ENCODE measurements around the gene MYPOP. TPM values are rescaled to one million over a fixed set of nuclear protein-coding genes. Genes with fewer than 3 reads are reported as not detected.
A peak's percentile ranks its signal among the peaks of the same experiment; 100 is the strongest.

Gene MYPOP
- total RNA-seq, 2 experiments from 2014 or later, result 4.5 to 4.8 TPM

DNA sequence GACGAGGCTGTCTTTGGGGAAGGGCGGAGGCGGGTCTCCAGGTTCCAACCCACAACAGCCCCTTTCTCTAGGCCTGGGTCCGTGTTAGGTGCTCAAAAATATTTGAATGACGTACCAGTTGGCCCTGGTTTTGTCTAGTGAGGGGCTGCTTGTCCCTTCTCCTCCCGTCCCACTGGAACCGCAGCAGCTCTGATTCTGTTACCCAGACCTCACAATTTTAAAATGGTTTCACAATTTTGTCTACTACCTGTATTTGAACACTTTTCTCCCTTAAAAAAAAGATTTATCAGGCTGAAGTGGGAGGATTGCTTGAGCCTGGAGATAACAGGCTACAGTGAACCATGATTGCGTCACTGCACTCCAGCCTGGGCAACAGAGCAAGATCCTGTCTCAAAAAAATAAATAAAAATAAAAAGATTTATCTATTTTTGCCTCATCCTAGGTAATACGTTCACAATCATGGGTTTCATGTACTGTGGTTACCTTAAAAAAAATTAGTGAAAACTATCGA, 15.2 kb downstream of the MYPOP start:
- intact Hi-C loops (cut with micrococcal nuclease), result loop anchor here (10.0 kb wide), 1 partner anchor 458 kb away; the partner anchor contains the start of gene PPP5C
- H3K4me1 Mint-ChIP-seq (ENCODE audit: low read depth), result peaks cover 21% of the 10 kb centered on the region
- CTCF ChIA-PET, result interaction anchor here (1.1 to 1.6 kb wide), 3 partner anchors 8 to 71 kb away, joined by 3 to 4 read pairs (median 4); partner anchors contain the start of gene MYPOP
- H3K27me3 Mint-ChIP-seq (ENCODE audit: low read depth), result no peaks in the 10 kb centered on the region
- DNase-seq, result no peak
- H3K36me3 Mint-ChIP-seq (ENCODE audit: low read depth), result peaks cover 9% of the 10 kb centered on the region
- H3K4me3 Mint-ChIP-seq, result peak overlapping the region; percentile 94
- peak overlapping the region; percentile 95 for H3K27ac Mint-ChIP-seq
- H3K9me3 Mint-ChIP-seq, result no peaks in the 10 kb centered on the region

DNA sequence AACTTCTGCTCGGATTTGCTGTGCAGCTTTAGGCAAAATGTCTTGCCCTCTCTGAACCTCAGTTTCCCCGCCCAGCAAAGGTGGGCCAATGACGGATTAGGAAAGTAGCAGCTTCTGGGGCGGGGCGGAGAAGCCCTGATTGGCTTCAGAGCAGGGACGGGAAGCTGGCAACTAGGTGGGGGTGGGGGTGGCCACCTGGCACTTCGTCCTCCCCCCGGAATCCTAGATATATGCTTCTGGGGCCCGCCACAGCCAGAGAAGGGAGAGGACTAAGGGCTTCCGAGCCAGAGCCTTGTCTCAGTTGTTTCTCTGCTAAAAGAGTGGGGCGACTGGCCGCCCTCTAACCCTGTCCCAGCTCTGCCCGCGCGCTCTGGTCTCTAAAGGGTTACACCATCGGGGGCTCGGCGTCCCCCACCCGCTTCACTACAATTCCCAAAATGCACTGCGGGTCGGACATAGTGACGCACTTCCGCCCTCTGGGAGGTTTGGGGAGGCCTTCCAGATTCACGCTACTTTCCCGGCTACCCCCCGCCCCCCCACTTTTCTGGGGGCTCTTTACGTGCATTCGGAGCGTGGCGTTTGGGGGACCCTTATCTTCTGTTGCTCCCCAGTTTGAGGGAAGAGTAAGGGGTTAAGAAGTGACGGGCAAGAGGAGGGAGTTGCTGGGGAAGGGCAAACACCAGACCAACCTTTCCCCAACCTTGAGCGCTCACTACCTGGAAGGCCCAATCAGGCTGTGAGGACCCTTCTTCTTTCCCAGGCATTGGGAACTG, 15.8 kb downstream of the MYPOP start:
- peak; percentile 98 for DNase-seq
- CTCF ChIA-PET, result interaction anchor here (1.0 to 6.4 kb wide), 5 partner anchors 9 to 70 kb away, joined by 3 to 84 read pairs (median 4); partner anchors contain the start of genes FOXA3, MYPOP and SYMPK
- H3K9me3 Mint-ChIP-seq, result no peaks in the 10 kb centered on the region
- peaks cover 9% of the 10 kb centered on the region for H3K36me3 Mint-ChIP-seq (ENCODE audit: low read depth)
- peak overlapping the region; percentile 94 for H3K4me3 Mint-ChIP-seq
- peak overlapping the region; percentile 95 for H3K27ac Mint-ChIP-seq
- no peaks in the 10 kb centered on the region for H3K27me3 Mint-ChIP-seq (ENCODE audit: low read depth)
- intact Hi-C loops (cut with micrococcal nuclease), result loop anchor here (1.0 to 10.0 kb wide), 10 partner anchors 16 to 458 kb away; partner anchors contain the start of genes CCDC61, FBXO46, MYPOP and PPP5C
- H3K4me1 Mint-ChIP-seq (ENCODE audit: low read depth), result peaks cover 25% of the 10 kb centered on the region

DNA sequence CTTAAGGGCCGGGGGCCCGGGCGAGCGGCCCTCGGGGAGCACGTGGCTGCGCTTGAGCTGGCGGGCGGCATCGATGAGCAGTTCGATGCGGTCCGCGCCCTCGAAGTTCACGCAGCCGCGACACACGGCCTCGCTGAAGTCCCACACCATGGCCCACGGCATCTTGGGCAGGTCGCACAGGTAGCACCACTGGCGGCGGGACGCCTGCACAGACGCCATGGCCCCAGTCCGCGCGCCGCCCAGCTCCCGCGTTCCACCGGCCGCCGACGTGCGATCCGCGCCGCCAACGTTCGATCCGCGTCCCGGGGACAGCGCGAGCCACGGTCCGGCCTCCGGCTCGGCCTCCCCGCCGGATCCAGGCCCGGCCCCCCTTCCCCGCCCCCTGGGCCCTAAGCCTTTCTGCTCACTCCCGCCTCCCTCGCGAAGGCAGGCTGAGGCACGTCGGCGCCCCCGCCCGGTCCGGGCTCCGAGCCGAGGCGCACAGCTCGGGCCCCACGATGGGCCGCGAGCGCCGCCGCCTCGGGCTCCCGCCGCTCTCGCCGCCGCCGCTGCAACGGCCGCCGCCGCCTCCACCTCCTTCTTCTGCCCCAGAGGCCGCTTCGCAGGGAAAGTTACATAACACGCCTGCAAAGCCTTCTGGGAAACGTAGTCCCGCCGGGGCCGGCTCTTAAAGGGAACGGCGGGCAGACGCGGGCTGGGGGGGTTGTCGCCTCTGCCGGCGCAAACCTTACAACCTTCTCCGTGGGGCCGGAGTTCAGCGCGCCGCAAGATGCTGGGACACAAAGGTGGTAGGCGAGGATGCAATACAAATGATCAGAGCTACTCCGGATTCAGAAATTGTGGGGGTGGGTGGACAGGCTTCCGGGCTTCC, 16.6 kb downstream of the MYPOP start, which contains the start of gene IRF2BP1:
Gene IRF2BP1, minus strand, starts transcription at position 586 of the 871 bp plus-strand sequence. Its CDS starts 367 bp downstream, at position 219.
- peaks cover 32% of the 10 kb centered on the region for H3K4me1 Mint-ChIP-seq (ENCODE audit: low read depth)
- intact Hi-C loops (cut with micrococcal nuclease), result loop anchor here (1.0 to 10.0 kb wide), 10 partner anchors 17 to 459 kb away; partner anchors contain the start of genes CCDC61, FBXO46, MYPOP and PPP5C
- CTCF ChIA-PET, result interaction anchor here (1.0 to 6.4 kb wide), 6 partner anchors 10 to 69 kb away, joined by 3 to 84 read pairs (median 4); partner anchors contain the start of genes FOXA3, MYPOP and SYMPK
- peak within 1 kb of the TSS; percentile 94 for H3K4me3 Mint-ChIP-seq
- H3K36me3 Mint-ChIP-seq (ENCODE audit: low read depth), result peaks cover 9% of the 10 kb centered on the region
- H3K27ac Mint-ChIP-seq, result peak within 1 kb of the TSS; percentile 95
- no peaks in the 10 kb centered on the region for H3K27me3 Mint-ChIP-seq (ENCODE audit: low read depth)
- DNase-seq, result peak; percentile 94
- H3K9me3 Mint-ChIP-seq, result no peaks in the 10 kb centered on the region

DNA sequence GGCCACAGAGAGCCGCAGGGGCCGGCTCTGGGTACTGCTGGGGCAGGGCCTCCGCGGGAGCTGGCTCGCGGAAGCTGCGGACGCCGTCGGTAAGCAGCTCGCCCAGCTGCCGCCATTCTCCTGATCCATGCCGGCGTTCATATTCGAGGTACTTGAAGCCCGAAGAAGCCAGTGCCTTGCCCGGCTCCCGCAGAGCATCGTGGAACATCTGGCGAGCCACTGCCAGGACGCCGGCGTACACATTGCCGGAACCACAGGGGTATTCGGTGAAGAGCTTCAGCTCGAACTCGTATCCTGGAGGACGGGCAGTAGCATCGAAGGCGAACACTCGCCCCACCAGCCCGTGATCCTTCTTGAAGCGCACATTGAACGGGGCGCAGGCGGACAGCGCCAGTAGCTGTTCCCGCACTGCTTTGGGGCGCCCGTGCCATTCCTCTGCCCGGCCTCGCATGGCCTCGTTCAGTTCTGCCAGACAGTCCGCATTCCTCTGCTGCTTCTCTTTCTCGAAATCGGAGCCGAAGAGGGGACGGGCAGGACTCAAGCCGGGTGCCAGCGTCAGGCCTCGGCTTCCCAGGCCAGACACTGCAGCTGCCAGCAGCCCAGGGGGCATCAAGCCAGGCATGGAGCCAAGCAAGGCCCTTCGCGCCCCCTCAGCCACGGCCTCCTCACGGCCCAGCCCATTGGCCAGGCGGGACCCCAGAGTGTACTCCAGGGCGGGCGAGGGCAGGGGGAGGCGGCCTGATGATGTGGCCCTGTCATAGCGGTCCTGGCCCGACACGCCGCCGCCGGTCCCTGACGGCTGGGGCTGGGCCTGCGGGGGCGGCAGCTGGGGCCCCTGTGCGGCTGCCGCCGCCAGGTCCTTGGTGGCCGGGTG, 17.5 kb downstream of the MYPOP start:
- intact Hi-C loops (cut with micrococcal nuclease), result loop anchor here (10.0 kb wide), 1 partner anchor 460 kb away; the partner anchor contains the start of gene PPP5C
- DNase-seq, result peak; percentile 15

DNA sequence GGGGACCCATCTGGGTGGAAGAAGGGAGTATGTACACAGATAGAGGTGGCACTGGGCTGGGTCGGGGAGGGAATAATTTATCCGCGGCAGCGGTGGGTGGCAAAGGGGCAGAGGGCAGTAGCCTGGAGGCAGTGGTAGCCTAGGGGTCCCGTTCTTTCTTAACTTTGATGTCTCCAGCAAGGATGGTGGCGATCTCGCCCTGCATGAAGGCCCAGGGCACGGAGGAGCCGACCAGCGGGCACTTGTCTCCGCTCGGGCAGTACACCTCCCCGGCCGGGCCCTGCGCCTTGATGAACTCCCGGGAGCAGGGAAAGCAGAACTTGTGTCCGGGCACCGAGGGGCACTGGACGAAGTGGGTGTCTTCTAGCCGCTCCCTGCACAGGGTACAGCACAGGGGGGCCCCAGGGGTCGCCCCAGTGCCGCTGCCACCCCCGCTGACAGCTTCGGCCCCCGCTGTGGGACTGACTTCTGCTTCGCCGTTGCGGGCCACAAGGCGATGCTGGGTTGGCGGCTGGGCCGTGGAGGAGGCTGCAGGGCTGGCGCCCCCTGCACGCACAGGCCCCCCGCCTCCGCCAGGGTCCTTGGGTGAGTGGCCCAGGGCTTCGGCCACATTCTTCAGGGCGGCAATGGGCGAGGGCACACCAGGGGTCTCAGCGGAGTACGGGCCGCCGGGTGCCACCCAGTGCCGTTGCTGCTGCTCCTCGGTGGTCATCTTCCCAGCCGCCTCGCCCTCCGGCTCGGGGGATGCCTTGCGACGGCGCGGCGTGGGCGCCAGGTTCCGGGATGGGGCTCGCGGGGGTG, 18.3 kb downstream of the MYPOP start:
- no peaks in the 10 kb centered on the region for H3K9me3 Mint-ChIP-seq
- DNase-seq, result no peak
- intact Hi-C loops (cut with micrococcal nuclease), result loop anchor here (1.0 to 10.0 kb wide), 3 partner anchors 20 to 461 kb away; partner anchors contain the start of genes FOXA3 and PPP5C
- H3K4me3 Mint-ChIP-seq, result no peak overlapping the region
- peaks cover 3% of the 10 kb centered on the region for H3K27me3 Mint-ChIP-seq (ENCODE audit: low read depth)
- no peak overlapping the region for H3K27ac Mint-ChIP-seq
- H3K4me1 Mint-ChIP-seq (ENCODE audit: low read depth), result peaks cover 32% of the 10 kb centered on the region
- H3K36me3 Mint-ChIP-seq (ENCODE audit: low read depth), result peaks cover 6% of the 10 kb centered on the region
- CTCF ChIA-PET, result interaction anchor here (1.1 to 6.4 kb wide), 4 partner anchors 10 to 68 kb away, joined by 5 to 84 read pairs (median 5); partner anchors contain the start of genes FOXA3 and SYMPK

More for the DNA sequence above, 17.5 kb downstream of the MYPOP start:
- no peaks in the 10 kb centered on the region for H3K9me3 Mint-ChIP-seq
- H3K36me3 Mint-ChIP-seq (ENCODE audit: low read depth), result peaks cover 6% of the 10 kb centered on the region
- H3K4me1 Mint-ChIP-seq (ENCODE audit: low read depth), result peaks cover 32% of the 10 kb centered on the region
- H3K4me3 Mint-ChIP-seq, result peak overlapping the region; percentile 65
- peaks cover 3% of the 10 kb centered on the region for H3K27me3 Mint-ChIP-seq (ENCODE audit: low read depth)
- CTCF ChIA-PET, result interaction anchor here (0.7 to 6.4 kb wide), 4 partner anchors 16 to 68 kb away, joined by 3 to 84 read pairs (median 4); partner anchors contain the start of genes FOXA3 and SYMPK
- peak overlapping the region; percentile 18 for H3K27ac Mint-ChIP-seq

DNA sequence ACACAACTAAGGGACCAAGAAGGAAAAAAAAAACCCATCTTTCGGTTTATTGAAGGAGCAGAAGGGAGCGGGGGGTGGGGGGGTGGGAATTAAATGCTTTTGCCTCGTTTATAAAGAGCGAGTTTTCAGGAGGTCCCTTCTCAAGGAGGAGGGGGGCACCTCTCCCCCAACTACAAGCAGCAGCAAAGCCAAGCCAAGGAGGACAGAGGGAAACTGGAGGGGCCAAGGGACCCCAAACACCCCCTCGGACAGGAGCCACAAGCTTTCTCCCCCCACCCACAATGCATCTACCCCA, 18.9 kb downstream of the MYPOP start:
- Mint-ChIP-seq H3K9me3 (no peaks in the 10 kb centered on the region), H3K4me1 (ENCODE audit: low read depth) (peaks cover 32% of the 10 kb centered on the region), H3K4me3 (peak overlapping the region; percentile 66), H3K27me3 (ENCODE audit: low read depth) (peaks cover 6% of the 10 kb centered on the region), H3K27ac (peak overlapping the region; percentile 39), H3K36me3 (ENCODE audit: low read depth) (peaks cover 6% of the 10 kb centered on the region)
- no peak for DNase-seq
- CTCF ChIA-PET, result interaction anchor here (1.1 to 6.4 kb wide), 5 partner anchors 10 to 61 kb away, joined by 5 to 84 read pairs (median 5); partner anchors contain the start of genes FOXA3, MYPOP and SYMPK
- intact Hi-C loops (cut with micrococcal nuclease), result loop anchor here (1.0 to 10.0 kb wide), 3 partner anchors 19 to 461 kb away; partner anchors contain the start of genes FOXA3 and PPP5C

DNA sequence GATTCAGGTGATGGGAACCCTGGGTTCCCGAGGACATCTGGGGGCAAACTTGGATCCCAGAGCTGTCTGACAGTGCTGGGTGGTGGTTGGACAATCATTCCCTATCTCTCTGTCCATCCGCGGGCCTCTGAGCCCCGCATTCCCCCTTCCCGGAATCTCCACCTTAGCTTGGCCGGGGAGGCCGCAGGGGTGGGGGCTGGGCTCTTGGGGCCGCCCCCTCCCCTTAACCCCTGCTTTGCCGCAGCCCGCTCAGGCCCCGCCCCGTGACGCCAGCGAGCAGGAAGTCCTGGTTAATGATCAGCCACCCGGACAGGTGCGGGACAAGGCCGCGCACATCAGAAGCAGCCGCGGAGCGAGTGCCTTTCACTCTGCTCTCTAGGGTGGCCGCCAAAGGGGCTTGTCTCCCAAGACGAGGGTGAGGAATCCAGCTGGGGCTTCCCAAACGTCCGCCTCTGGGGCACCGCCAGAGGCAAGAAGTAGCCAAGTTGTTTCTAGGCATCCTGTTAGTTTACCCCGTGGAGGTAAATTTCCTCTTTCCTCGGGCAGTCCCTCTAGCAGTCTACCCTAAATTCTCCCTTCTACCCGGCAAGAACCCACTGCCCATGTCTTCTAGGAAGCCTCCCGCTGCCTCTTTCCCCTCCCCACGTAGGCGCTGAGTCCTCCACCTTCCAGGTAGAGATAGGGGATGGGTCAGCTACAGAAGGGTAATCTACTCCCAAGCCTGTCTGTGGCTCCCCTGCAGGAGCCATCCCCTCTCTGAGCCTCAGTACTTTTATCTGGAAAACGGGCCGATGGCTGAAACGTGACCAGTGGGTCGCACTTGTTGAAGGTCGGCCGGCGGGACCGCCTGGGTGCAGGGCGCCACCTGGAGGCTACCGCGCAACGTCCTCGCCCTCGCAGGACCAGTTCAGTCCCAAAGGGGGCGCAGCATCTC, 19.5 kb downstream of the MYPOP start:
- intact Hi-C loops (cut with micrococcal nuclease), result loop anchor here (1.0 to 10.0 kb wide), 3 partner anchors 19 to 462 kb away; partner anchors contain the start of genes FOXA3 and PPP5C
- CTCF ChIA-PET, result interaction anchor here (0.6 to 6.4 kb wide), 18 partner anchors 9 to 145 kb away, joined by 3 to 84 read pairs (median 4); partner anchors contain the start of genes FOXA3, MYPOP and SYMPK
- Mint-ChIP-seq H3K4me1 (ENCODE audit: low read depth) (peaks cover 32% of the 10 kb centered on the region), H3K9me3 (no peaks in the 10 kb centered on the region), H3K27ac (peak overlapping the region; percentile 39), H3K36me3 (ENCODE audit: low read depth) (peaks cover 6% of the 10 kb centered on the region), H3K4me3 (peak overlapping the region; percentile 66), H3K27me3 (ENCODE audit: low read depth) (peaks cover 8% of the 10 kb centered on the region)
- DNase-seq, result peak; percentile 92

DNA sequence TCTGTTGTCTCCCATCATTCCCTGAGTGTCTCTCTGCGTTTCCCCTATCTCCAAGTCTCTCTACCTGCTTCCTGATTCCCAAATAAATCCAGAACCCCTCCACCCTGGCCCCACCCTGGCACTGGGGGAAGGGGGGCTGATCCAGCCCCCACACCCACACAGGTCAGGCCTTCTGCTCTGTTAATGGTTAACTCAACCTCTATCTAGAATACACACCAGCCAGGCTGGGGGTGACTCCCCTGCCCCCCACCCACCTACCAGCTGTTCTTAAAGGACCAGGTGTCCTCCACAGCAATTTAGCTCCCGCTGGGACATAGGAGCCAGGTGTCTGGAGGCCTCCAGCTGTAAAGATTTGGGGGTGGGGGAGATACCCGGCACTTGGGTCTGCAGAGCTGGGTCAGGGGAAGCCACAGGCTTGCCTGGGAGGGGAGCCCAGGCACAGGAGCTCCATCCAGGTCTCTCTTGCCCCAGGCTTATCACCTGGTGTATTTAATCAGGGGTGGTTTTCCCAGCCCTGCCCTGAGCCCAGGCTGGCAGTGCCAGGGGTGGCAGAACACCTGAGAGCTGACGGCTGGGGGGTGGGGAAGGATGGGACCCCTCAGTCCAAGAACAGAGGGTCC, 20.4 kb downstream of the MYPOP start:
- H3K9me3 Mint-ChIP-seq, result no peaks in the 10 kb centered on the region
- H3K27ac Mint-ChIP-seq, result no peak overlapping the region
- peaks cover 6% of the 10 kb centered on the region for H3K36me3 Mint-ChIP-seq (ENCODE audit: low read depth)
- CTCF ChIA-PET, result interaction anchor here (0.6 to 6.4 kb wide), 16 partner anchors 10 to 733 kb away, joined by 3 to 84 read pairs (median 4); partner anchors contain the start of genes FOXA3, MYPOP and SYMPK
- no peak overlapping the region for H3K4me3 Mint-ChIP-seq
- H3K27me3 Mint-ChIP-seq (ENCODE audit: low read depth), result peaks cover 14% of the 10 kb centered on the region
- DNase-seq, result no peak
- intact Hi-C loops (cut with micrococcal nuclease), result loop anchor here (10.0 kb wide), 1 partner anchor 463 kb away; the partner anchor contains the start of gene PPP5C
- H3K4me1 Mint-ChIP-seq (ENCODE audit: low read depth), result peaks cover 35% of the 10 kb centered on the region

All from activated naive CD4-positive, alpha-beta T cell treated with anti-CD3 and anti-CD28 coated beads for 36 hours (primary cell).